Body of pancreas (tissue), 4 donors: ENCODE results near the gene SLC12A8.

ENCODE experiments used
- POLR2A ChIP-seq, 3 donors: fragments of 450-650 bp; IDR thresholded peaks; one replicate each; pipeline ENCODE4 v1.6.1; 2016; ENCODE audit warnings: antibody characterized with exemption in 3 of 3, mild to moderate bottlenecking in 2 of 3
- TF ChIP-seq, protein P1 (sequence below), 7 experiments: fragments of 450-650 bp in 4 of 7; fragments of 200-600 bp in 3 of 7; sonication (generic) in 3 of 7; IDR thresholded peaks; one replicate each; pipeline ENCODE4 v1.5.1; 2016 to 2019; ENCODE audit warnings: antibody characterized with exemption in 7 of 7

DNA sequence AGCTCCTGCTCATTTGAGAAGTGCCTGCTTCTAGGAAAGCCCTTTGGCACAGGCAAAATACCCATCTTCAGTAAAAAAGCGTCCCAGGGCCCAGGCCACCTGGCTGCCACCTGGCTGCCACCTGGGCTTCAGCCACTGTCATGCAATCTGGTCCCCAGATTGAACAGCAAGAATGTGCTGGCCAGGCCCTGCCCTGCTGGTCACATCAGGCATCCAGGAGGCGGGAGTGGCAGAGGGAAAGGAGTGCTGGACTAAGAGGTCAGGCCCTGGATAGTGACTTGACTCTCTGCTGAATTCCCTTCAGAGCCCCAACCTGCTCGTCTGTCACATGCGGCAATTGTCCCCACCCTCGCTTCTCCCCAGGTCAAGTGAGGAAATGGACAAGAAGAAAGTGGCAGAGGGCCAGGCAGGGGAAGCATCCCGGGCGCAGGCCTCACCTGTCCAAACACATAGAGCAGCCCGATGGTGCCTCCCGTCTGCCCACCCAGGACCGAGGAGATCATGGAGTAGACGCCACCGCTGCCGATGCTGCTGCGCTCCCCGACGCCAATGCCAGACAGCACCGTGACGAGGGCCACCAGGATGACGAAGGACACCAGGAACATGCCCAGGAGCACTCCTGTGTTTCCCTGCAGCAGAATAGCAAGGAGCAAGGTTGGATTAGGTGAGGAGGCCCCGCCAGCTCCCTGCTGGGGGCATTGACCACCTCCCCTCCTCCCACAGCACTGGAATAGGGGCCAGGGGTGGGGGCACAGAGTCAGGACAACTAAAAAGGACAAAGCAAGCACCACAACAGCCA is 25.5 kb downstream of the SLC12A8 start:
- TF ChIP-seq, protein P1, sequence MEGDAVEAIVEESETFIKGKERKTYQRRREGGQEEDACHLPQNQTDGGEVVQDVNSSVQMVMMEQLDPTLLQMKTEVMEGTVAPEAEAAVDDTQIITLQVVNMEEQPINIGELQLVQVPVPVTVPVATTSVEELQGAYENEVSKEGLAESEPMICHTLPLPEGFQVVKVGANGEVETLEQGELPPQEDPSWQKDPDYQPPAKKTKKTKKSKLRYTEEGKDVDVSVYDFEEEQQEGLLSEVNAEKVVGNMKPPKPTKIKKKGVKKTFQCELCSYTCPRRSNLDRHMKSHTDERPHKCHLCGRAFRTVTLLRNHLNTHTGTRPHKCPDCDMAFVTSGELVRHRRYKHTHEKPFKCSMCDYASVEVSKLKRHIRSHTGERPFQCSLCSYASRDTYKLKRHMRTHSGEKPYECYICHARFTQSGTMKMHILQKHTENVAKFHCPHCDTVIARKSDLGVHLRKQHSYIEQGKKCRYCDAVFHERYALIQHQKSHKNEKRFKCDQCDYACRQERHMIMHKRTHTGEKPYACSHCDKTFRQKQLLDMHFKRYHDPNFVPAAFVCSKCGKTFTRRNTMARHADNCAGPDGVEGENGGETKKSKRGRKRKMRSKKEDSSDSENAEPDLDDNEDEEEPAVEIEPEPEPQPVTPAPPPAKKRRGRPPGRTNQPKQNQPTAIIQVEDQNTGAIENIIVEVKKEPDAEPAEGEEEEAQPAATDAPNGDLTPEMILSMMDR (IDR thresholded peaks at IDR 0.05), result no peak
- TF ChIP-seq POLR2A (IDR thresholded peaks at IDR 0.05), result no peak
